Measurements from ENCODE around the gene DAPP1. TPM values are rescaled to one million over a fixed set of nuclear protein-coding genes. Genes with fewer than 3 reads are reported as not detected.

Gene DAPP1
- total RNA-seq, 2 experiments from 2014 or later = 55.7 to 71.9 TPM

DNA sequence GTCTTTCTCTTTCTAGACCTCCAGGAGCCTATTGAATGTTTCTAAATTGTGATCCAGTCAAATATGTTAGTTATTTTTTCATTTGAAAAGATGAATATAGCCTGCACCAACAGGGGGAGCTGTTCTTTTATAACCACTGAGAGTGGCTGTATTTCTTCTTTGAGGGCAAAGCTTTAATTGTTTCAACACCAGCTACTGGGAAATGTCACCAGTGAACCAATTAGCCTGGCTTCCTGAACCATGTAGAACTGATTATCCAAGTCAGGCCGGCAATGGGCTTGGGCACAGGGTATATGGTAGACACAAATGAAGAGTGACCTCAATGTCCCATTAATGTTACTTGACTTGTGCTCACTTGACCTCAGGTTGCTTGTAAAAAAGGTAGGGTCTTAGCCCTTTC is 4.8 kb upstream of the DAPP1 start:
- ChIA-PET POLR2A (interaction anchor here (0.6 to 2.0 kb wide), 10 partner anchors 9 to 1528 kb away, joined by 3 to 15 read pairs (median 3); partner anchors contain the start of gene TRMT10A), CTCF (ENCODE audit: unreplicated experiment) (interaction anchor here (0.7 to 0.9 kb wide), 2 partner anchors 128 to 135 kb away, joined by 3 read pairs; partner anchors contain the start of gene DNAJB14)
- Histone ChIP-seq H2AFZ (ENCODE audit: low read length) (no peak overlapping the region; the same call in 1 of the 2 replicates), H3K4me1 (ENCODE audit: insufficient read depth, low read length, poor library complexity, severe bottlenecking) (peaks cover 66% of the 10 kb centered on the region), H4K20me1 (ENCODE audit: insufficient read depth, low read length) (no peaks in the 10 kb centered on the region), H3K36me3 (ENCODE audit: insufficient read depth, low read length) (no peaks in the 10 kb centered on the region), H3K9me3 (ENCODE audit: low read length) (no peaks in the 10 kb centered on the region), H3K4me2 (ENCODE audit: low read length) (no peak overlapping the region), H3K27ac (ENCODE audit: low read depth, low read length, poor library complexity, severe bottlenecking) (no peak overlapping the region), H3K9me2 (ENCODE audit: insufficient read depth, low read length) (no peaks in the 10 kb centered on the region), H3K79me2 (ENCODE audit: insufficient read depth, low read depth, low read length) (peaks cover 2% of the 10 kb centered on the region; the same call in 1 of the 2 replicates), H3K4me3 (ENCODE audit: low read depth, low read length, poor library complexity, severe bottlenecking) (no peak overlapping the region)
- intact Hi-C loops (cut with micrococcal nuclease; ENCODE audit: unreplicated experiment) = no loop called here
- peak; percentile 78 for DNase-seq (ENCODE audit: low spot score)
- BruUV-seq (replicated peaks) = no TSS peak
- TF ChIP-seq EZH2phosphoT487 (IDR thresholded peaks at IDR 0.05; ENCODE audit: borderline replicate concordance, low read depth, low read length) (no peak), CTCF (conservative IDR thresholded peaks at IDR 0.05; ENCODE audit: low read length) (peak; percentile 94)

- POLR2A ChIA-PET = interaction anchor here (0.6 to 2.9 kb wide), 8 partner anchors 7 to 727 kb away, joined by 3 to 22 read pairs (median 6); partner anchors contain the start of genes ADH5, H2AZ1 and LAMTOR3
- Histone ChIP-seq H3K27ac (ENCODE audit: low read depth, low read length, poor library complexity, severe bottlenecking) (peak overlapping the region; percentile 95), H3K79me2 (ENCODE audit: insufficient read depth, low read depth, low read length) (peaks cover 39% of the 10 kb centered on the region), H3K4me1 (ENCODE audit: insufficient read depth, low read length, poor library complexity, severe bottlenecking) (peaks cover 65% of the 10 kb centered on the region), H2AFZ (ENCODE audit: low read length) (peak overlapping the region; percentile 75), H3K4me2 (ENCODE audit: low read length) (peak overlapping the region; percentile 95), H3K36me3 (ENCODE audit: insufficient read depth, low read length) (peaks cover 6% of the 10 kb centered on the region; the same call in 1 of the 2 replicates), H4K20me1 (ENCODE audit: insufficient read depth, low read length) (peaks cover 15% of the 10 kb centered on the region; the same call in 1 of the 2 replicates), H3K4me3 (ENCODE audit: low read depth, low read length, poor library complexity, severe bottlenecking) (peak overlapping the region; percentile 80), H3K9me2 (ENCODE audit: insufficient read depth, low read length) (no peaks in the 10 kb centered on the region), H3K9me3 (ENCODE audit: low read length) (no peaks in the 10 kb centered on the region)
- DNase-seq (ENCODE audit: low spot score) = peak; percentile 60
- TF ChIP-seq EZH2phosphoT487 (IDR thresholded peaks at IDR 0.05; ENCODE audit: borderline replicate concordance, low read depth, low read length) = no peak
- no peak for TF ChIP-seq CTCF (conservative IDR thresholded peaks at IDR 0.05; ENCODE audit: low read length)
- no TSS peak for BruUV-seq (replicated peaks)
- intact Hi-C loops (cut with micrococcal nuclease; ENCODE audit: unreplicated experiment) = loop anchor here (1.0 to 5.0 kb wide), 6 partner anchors 31 to 1532 kb away; partner anchors contain the start of genes EIF4E and PPP3CA
- CTCF ChIA-PET (ENCODE audit: unreplicated experiment) = interaction anchor here (1.0 kb wide), 1 partner anchor 9 kb away, joined by 4 read pairs; no protein-coding TSS in a partner anchor
Observed at GRCh38 chr4:99815597-99816011, 1.0 kb upstream of the DAPP1 start.
